Keratinocyte (primary cell): Measurements from ENCODE around the gene CNTNAP2.

Experiments
- CTCF ChIP-seq, 3 experiments: IDR thresholded peaks in 1 of 3; conservative IDR thresholded peaks in 1 of 3; optimal IDR thresholded peaks in 1 of 3; 2 replicates in 2 of 3; 3 replicates in 1 of 3; pipeline versions ENCODE3 to v1.5.1; 2011; ENCODE audit warnings: low read length in 3 of 3, mild to moderate bottlenecking in 3 of 3, moderate library complexity in 2 of 3, control low read depth in 1 of 3, inconsistent platforms in 1 of 3; ENCODE audit not compliant: insufficient read depth in 2 of 3; ENCODE audit errors: extremely low read depth in 1 of 3
- EZH2 ChIP-seq: IDR thresholded peaks from one replicate; pipeline ENCODE4 v1.6.1; 2012; ENCODE audit warnings: inconsistent platforms, mild to moderate bottlenecking, low read length, moderate library complexity

DNA sequence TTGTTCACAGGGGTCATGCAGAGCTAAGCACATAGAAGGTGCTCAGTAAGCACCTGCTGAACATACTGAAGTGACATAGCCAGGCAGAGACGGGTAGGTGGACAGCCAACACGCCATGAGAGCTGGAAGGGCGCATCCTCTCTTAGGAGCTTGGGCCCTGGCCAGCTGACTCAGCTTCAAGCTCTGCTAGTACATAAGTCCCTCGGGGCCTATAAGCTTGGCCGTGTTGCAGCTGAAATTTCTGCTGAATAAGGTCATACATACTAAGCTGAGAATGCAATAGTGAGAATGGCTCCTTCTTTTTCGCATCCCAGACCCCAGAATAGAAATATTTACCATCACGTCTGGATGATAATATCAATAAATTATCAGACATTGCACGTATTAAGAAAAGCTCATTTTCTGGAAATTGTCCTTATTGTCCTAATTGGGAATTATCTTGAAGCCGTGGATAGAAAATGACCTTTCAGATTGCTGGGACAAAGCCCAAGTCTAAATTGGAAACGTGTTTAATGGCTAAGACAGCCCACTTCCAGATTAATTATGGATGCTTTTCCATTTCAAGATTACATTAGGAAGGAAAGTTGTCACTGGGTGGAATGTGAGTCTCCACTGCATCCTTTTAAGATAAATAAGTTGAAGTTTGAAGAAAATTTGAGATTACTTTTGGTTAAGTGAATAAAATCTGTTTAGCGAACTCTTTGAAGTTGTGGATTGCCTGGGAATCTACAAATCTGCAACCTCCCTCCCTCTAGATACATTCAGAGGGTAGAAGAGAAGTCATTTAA is 2186.9 kb downstream of the CNTNAP2 start:
- no peak for TF ChIP-seq CTCF (optimal IDR thresholded peaks at IDR 0.05 in 1 of 3, IDR thresholded peaks at IDR 0.05 in 1 of 3, conservative IDR thresholded peaks at IDR 0.05 in 1 of 3; ENCODE audit: extremely low read depth in 1 of 3, insufficient read depth in 2 of 3, low read length in 3 of 3)
- no peak for TF ChIP-seq EZH2
